Posterior vena cava (tissue), 2 donors: ENCODE data around the gene CCDC50. TPM values are rescaled to one million over a fixed set of nuclear protein-coding genes. Genes with fewer than 3 reads are reported as not detected.

Experiments
- DNase-seq: peaks from one replicate; pipeline ENCODE4 v3.0.0-alpha.2; 2020; ENCODE audit warnings: low spot score
- intact Hi-C, 2 donors: fragments of 100-400 bp; cut with DNase I; formaldehyde crosslinking; loops; one replicate each; pipeline versions ENCODE4 v1.14.1 to v1.14.2; 2022 to 2023
- total RNA-seq, 2 donors: library from RNA; stranded (reverse); fragmentation: NEBNext Ultra II Directional; extraction: Animal tissue kit (Norgen Biotek cat#: 25700); gene quantifications; one replicate each; pipeline ENCODE4 v1.2.1, GENCODE V29; 2021
- donor health status: DM: yes; HTN: yes; CAD: no.
- donor health status: DM: yes; HTN: yes; CAD: no.

The CCDC50 gene
- total RNA-seq, 2 donors from 2014 or later: 81.7 to 124 TPM

DNA sequence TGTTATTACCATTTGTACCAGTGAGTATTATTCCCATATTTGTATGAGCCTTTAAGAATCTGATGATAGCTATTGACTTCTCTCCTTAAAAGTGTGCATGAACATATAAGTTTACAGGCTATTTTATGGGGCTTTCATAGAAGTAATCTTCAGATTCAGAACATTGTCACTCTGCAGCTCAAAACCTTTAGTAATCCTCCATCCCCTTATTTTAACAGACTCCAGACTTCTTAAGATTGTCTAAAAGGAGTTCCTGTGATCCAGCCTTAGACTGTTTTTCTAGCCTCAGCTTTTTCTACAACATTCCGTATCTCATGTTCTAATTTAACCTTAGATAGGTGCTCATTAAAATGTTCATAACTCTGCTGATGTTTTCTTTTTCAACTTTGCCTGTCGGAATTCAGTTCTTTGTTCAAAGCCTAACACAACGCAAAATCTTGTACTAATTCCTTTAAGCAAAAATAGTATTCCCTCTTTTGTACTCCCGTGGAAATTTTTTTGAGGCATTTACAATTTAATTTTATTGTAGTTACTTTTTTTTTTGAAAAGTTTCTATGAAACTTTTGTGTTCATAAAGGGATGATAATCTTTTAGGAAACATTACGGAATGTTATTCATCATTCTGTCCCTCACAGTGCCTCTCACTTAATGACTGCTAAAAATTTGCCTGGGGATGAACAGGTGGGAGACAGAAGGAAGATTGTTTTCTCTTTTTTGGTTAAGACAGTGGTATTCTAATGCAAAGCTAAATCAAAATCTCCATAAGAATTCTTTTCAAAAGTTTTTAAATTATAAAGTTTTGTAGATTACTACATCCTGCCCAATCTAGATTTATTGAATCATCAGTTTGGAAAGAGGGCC is 39.8 kb downstream of the CCDC50 start:
- no peak for DNase-seq
- intact Hi-C loops: no loop called here

DNA sequence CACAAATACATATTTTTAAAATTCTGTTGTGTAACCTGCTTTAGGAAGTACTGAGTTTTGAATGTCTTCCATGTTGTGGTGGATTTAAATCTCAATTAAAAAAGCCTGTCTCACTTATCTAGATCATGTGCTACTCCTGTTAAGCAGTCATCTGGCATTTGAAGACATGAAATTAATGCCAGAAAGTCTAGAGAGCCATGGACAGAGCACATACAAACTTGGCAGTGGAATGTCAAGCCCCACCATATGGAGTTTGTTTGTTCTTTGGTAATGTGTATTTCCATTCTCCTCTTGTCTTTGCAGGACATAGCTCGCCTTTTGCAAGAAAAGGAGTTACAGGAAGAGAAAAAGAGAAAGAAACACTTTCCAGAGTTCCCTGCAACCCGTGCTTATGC is 40.4 kb downstream of the CCDC50 start:
- no peak for DNase-seq
- intact Hi-C loops: no loop called here

DNA sequence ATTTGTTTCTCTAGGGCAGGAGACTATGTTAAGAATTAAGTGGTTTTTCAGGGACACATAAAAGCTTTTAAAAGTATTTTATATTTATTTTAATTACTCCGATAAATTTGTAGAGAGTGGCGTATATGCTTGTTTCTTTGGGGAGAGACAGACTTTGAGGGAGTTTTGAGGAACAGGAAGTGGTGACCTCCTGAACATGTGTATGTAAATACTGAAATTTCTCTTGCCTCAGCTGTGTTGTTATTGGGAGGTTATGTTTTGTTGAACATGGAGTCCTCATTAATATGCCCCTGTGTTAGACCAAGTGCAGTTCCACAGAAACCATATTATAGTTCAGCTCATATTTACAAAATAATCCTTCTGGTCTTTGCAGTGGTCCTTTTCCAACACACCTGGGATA is 42.9 kb downstream of the CCDC50 start:
- DNase-seq: no peak
- intact Hi-C loops: no loop called here

DNA sequence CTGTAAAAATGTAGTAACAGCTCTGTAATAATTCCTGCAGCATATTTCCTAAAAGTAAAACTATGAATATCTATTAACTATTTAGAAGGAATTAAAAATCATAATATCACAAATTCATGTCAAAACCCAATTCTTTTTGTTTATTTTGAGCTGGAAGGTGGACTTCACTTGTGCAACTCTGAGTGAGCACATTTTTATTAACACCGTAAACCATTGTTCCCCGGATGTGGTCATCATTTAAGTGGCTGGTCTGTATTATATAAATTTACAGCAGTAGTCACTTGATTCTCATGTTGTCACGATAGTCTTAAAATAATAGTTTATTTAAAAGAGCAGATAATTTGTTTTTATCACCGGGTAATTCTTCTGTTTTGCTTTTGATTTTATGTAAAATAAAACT is 44.1 kb downstream of the CCDC50 start:
- intact Hi-C loops: no loop called here
- no peak for DNase-seq

GRCh38 chr3:191376516-191377141 is 47.4 kb downstream of the CCDC50 start:
- no peak for DNase-seq
- intact Hi-C loops: no loop called here

- intact Hi-C loops: no loop called here
- no peak for DNase-seq
Measured at GRCh38 chr3:191378142-191378812, 49.1 kb downstream of the CCDC50 start.

GRCh38 chr3:191379446-191379845 is 50.3 kb downstream of the CCDC50 start:
- intact Hi-C loops: no loop called here
- no peak for DNase-seq

DNA sequence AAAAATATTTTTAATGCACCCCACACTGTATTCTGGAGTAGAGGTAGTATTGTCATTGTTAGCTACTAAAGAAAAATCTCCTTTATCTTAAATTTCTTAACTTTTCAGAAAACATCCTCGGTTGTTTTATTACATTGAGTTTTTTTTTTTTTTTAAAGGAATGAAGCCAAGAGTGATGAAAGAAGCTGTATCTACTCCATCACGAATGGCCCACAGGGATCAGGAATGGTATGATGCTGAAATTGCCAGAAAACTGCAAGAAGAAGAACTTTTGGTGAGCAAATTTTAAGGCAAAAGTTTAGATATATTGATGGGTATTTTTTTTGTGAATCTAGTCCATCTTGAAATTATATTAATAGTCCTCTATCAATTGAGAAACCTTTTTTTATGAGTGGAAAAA is 50.8 kb downstream of the CCDC50 start:
- no peak for DNase-seq
- intact Hi-C loops: no loop called here

GRCh38 chr3:191381303-191381702 is 52.1 kb downstream of the CCDC50 start:
- intact Hi-C loops: no loop called here
- no peak for DNase-seq

DNA sequence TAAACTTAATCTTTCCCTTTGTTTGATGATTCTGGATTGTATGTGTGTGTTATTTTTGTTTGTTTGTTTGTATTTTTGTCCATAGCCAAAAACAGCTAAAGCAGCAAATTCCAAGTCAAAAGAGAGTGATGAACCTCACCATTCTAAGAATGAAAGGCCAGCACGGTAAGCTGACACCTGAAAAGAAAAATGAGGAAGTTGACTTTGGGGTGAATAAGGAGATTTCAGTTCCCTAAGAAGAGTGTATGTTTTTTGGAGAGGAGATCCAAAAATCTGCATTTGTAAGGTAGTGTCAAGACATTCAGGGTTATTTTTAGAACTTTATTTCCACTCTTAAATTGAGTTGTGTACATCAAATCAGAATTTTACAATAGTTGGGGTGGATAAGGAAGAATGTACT is 53.5 kb downstream of the CCDC50 start:
- no peak for DNase-seq
- intact Hi-C loops: no loop called here

GRCh38 chr3:191383124-191383523 is 53.9 kb downstream of the CCDC50 start:
- intact Hi-C loops: no loop called here

DNA sequence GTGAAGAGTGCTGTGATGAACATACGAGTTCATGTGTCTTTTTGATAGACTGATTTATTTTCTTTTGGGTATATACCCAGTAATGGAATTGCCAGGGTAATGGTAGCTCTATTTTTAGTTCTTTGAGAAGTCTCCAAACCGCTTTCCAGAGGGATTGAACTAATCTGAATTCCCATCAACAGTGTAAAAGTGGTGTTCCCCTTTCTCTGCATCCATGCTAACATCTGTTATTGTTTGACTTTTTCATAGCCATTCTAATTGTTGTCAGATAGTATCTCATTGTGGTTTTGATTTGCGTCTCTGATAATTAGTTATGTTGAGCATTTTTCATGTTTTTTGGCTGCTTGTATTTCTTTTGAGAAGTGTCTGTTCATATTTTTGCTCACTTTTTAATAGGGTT is 55.9 kb downstream of the CCDC50 start:
- intact Hi-C loops: no loop called here

More at GRCh38 chr3:191383124-191383523, 53.9 kb downstream of the CCDC50 start:
- DNase-seq: no peak

GRCh38 chr3:191387441-191388077 is 58.4 kb downstream of the CCDC50 start:
- intact Hi-C loops: no loop called here
- DNase-seq: no peak

More for the DNA sequence above, 55.9 kb downstream of the CCDC50 start:
- DNase-seq: no peak

GRCh38 chr3:191388823-191389222 is 59.6 kb downstream of the CCDC50 start:
- intact Hi-C loops: no loop called here
- DNase-seq: no peak

DNA sequence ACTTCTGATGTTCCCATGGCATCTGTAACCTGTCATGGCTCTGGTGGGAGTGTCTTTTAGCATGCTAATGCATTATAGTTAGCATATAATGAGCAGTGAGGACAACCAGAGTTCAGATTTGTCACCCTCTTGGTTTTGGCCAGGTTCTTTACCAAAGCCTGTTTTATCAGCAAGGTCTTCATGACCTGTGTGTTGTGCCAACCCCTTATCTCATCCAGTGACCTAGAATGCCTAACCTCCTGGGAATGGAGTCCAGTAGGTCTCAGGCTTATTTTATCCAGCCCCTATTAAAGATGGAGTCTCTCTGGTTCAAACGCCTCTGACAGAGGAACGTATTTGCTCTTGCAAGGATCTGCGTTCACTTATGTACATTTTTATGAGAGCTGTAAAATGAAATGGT is 61.4 kb downstream of the CCDC50 start:
- no peak for DNase-seq
- intact Hi-C loops: no loop called here

- intact Hi-C loops: no loop called here
Measured at GRCh38 chr3:191391861-191392808, 62.9 kb downstream of the CCDC50 start.

GRCh38 chr3:191393146-191393545 is 64.0 kb downstream of the CCDC50 start:
- intact Hi-C loops: no loop called here
- no peak for DNase-seq

More at GRCh38 chr3:191391861-191392808, 62.9 kb downstream of the CCDC50 start:
- DNase-seq: no peak

DNA sequence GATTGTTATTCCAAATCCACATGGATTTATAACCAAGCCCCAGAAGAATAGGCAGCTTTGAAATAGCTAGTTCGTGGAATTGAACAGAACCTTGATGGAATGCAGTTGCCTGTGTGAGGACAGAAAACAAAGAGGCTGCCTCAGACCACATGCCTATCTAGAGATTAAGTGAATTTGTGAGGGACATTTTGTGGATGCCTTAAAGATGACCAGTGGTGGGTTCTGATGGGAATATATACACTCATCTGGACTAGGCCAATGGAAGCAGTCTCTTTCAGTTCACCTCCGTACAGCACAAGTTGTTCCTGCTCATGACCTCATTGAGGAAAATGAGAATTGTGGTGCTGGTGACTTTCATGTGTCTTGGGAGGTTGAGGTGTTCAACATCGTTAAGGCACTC is 68.6 kb downstream of the CCDC50 start:
- intact Hi-C loops: no loop called here
- DNase-seq: no peak

DNA sequence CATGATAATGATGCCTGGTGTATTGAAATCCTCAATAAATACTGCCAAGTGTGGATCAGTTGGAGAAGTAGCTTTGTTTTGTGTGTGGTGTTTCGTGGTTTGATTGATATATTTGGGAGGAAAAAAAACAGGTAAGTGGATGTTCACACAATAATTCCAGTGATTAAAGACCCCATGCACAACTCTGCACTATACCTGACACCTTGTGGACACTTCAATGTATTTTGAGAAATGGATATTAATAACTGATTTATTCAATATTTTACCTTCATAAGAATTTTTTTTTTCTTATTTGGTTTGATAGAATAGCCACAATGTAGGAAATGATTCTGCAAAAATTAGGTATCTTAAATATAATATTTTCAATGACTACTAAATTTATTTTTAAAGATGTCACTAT is 69.4 kb downstream of the CCDC50 start:
- DNase-seq: no peak
- intact Hi-C loops: no loop called here
